Breast epithelium (tissue), 4 donors: Measurements from ENCODE around the gene CASZ1. TPM values are rescaled to one million over a fixed set of nuclear protein-coding genes. Genes with fewer than 3 reads are reported as not detected.

ENCODE experiments used
- DNase-seq, 2 donors: peaks; one replicate each; pipeline ENCODE4 v3.0.0-alpha.2; 2019; ENCODE audit warnings: low spot score in 2 of 2
- H3K27ac ChIP-seq, 2 donors: fragments of 200-600 bp; sonication (generic) in 1 of 2; one replicate each; pipeline ENCODE4 v1.5.1; 2016 to 2019; ENCODE audit warnings: mild to moderate bottlenecking in 1 of 2
- H3K27me3 ChIP-seq, 2 donors: fragments of 200-600 bp; sonication (generic) in 1 of 2; one replicate each; pipeline versions ENCODE4 v1.5.1 to v1.6.0; 2017 to 2019; ENCODE audit warnings: control low read depth in 1 of 2, mild to moderate bottlenecking in 1 of 2
- H3K36me3 ChIP-seq: fragments of 200-600 bp; one replicate; pipeline ENCODE4 v1.5.1; 2019
- H3K4me1 ChIP-seq, 2 donors: fragments of 200-600 bp; sonication (generic); one replicate each; pipeline ENCODE4 v1.5.1; 2016 to 2019; ENCODE audit warnings: control low read depth in 1 of 2
- H3K4me3 ChIP-seq, 3 donors: fragments of 200-600 bp; sonication (generic); 1 replicate in 2 of 3; 2 replicates in 1 of 3; pipeline ENCODE4 v1.5.1; 2016 to 2019; ENCODE audit warnings: mild to moderate bottlenecking in 3 of 3, moderate library complexity in 2 of 3
- H3K9me3 ChIP-seq, 2 donors: fragments of 200-600 bp; sonication (generic) in 1 of 2; one replicate each; pipeline ENCODE4 v1.5.1; 2016 to 2019; ENCODE audit warnings: control low read depth in 1 of 2
- POLR2A ChIP-seq: fragments of 450-650 bp; IDR thresholded peaks from one replicate; pipeline ENCODE4 v1.6.1; 2016; ENCODE audit warnings: antibody characterized with exemption, mild to moderate bottlenecking, moderate library complexity
- POLR2AphosphoS5 ChIP-seq, 3 donors: sonication (generic); formaldehyde crosslinking; IDR thresholded peaks; one replicate each; pipeline ENCODE4 v1.6.1; 2017; ENCODE audit warnings: antibody characterized with exemption in 3 of 3
- intact Hi-C: fragments of 100-400 bp; cut with DNase I; formaldehyde crosslinking; loops from one replicate; pipeline ENCODE4 v1.15.1; 2023; ENCODE audit warnings: low total_unique reads
- total RNA-seq, 3 donors: library from RNA; depleted of rRNA; stranded (reverse); fragments of >200 nt; gene quantifications; one replicate each; pipeline ENCODE4 v1.1.0, GENCODE V29; 2016
- TF ChIP-seq, protein P1 (sequence below), 3 donors: fragments of 450-650 bp; IDR thresholded peaks; one replicate each; pipeline ENCODE4 v1.5.1; 2016 to 2017; ENCODE audit warnings: antibody characterized with exemption in 3 of 3, mild to moderate bottlenecking in 3 of 3, moderate library complexity in 3 of 3

The CASZ1 gene
- total RNA-seq, 3 donors from 2014 or later: 1.1 to 39.1 (median 32.4) TPM

DNA sequence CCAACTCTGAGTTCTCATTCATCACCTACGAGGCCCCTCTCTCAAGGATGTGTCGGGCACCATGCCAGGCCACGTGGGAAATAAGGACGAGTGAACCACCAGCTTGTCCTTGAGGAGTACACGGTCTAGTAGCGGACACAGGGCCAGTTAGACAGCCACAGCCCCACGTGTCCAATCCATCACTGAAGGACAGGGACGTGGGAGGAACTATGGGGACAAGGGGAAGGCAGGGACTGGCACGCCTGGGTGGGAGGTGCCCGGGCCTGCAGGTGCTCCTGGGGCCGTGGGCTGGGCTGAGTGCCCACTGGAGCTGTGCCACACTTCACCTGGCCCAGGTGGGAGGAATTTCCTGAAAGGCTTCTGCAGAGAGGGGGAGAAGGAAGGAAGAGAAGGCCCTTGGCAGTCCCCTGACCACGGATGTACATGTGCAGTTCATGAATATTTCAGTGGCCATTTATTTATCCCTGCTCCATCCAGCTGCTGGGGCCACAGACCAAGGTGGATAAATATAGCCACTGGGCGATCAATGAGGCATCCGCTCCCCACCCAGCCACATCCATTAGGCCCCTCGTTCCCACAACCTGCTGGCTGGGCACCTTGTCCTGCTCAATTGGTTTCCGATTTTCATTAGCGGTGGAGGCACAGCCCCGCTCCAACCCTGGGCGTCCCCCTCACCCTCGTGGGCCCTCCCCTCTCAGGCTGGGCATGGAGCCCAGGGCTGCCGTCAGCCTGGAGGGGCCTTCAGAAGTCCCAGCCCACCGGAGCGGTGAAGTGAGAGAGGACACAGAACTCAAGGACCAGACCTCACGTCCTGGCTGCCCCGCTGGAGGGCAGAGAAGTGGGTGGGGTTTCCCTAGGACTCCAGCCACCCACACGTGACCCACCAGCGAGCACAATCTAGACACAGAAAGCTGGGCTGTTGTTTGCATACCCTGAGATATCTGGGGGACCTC lies 59.5 kb downstream of the CASZ1 start:
- Histone ChIP-seq H3K36me3 (no peaks in the 10 kb centered on the region), H3K27ac (peak overlapping the region; percentile 76 to 87), H3K9me3 (no peaks in the 10 kb centered on the region), H3K27me3 (peaks cover 0 to 3% of the 10 kb centered on the region in 2 donors), H3K4me3 (peak overlapping the region in 1 of 3 donors; percentile 45), H3K4me1 (peaks cover 11 to 38% of the 10 kb centered on the region in 2 donors)
- no peak for TF ChIP-seq POLR2AphosphoS5 (IDR thresholded peaks at IDR 0.05)
- TF ChIP-seq, protein P1, sequence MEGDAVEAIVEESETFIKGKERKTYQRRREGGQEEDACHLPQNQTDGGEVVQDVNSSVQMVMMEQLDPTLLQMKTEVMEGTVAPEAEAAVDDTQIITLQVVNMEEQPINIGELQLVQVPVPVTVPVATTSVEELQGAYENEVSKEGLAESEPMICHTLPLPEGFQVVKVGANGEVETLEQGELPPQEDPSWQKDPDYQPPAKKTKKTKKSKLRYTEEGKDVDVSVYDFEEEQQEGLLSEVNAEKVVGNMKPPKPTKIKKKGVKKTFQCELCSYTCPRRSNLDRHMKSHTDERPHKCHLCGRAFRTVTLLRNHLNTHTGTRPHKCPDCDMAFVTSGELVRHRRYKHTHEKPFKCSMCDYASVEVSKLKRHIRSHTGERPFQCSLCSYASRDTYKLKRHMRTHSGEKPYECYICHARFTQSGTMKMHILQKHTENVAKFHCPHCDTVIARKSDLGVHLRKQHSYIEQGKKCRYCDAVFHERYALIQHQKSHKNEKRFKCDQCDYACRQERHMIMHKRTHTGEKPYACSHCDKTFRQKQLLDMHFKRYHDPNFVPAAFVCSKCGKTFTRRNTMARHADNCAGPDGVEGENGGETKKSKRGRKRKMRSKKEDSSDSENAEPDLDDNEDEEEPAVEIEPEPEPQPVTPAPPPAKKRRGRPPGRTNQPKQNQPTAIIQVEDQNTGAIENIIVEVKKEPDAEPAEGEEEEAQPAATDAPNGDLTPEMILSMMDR (IDR thresholded peaks at IDR 0.05): no peak
- no peak for TF ChIP-seq POLR2A
- DNase-seq: peak; percentile 71 to 85
- intact Hi-C loops: no loop called here

DNA sequence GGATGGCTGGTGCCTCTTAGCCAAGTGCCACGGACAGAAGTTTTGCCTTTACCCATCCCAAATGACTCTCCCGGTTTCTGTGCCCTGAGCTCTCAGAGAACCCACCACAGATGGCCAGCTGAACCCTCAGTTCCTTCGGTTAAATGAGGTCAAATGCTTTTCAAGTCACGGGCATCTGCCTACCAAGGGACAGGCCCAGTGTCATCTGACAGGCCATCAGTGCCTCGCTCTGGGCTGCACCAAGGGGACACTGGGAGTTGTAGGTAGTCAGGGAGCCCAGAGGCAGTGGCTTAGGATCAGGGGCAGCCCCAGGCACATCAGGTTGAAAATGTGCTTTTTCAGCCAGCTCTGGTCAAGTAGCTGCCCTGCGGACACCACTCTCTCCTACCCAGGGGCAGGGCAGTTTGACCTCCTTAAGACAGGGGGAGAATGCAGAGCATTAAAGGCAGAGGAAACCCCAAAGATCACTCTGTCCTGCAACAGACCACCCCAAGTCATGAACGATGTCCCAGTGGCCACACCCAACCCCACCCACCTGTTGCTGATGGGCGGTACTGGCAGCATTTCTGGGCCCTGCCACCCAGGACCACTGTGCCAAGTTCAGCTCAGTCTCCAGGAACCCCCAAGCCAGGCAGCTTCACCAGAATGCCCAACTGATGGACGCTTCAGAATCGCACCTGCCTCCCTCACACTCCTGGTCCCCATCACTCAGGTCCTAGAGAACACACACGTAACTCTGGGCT lies 60.7 kb downstream of the CASZ1 start:
- intact Hi-C loops: no loop called here
- Histone ChIP-seq H3K27me3 (peaks cover 0 to 3% of the 10 kb centered on the region in 2 donors), H3K9me3 (no peaks in the 10 kb centered on the region), H3K36me3 (no peaks in the 10 kb centered on the region), H3K4me3 (no peak overlapping the region), H3K4me1 (peaks cover 11 to 38% of the 10 kb centered on the region in 2 donors), H3K27ac (peak overlapping the region; percentile 76 to 87)
- no peak for DNase-seq
- TF ChIP-seq POLR2A (no peak), POLR2AphosphoS5 (IDR thresholded peaks at IDR 0.05) (no peak)
- TF ChIP-seq, protein P1 (IDR thresholded peaks at IDR 0.05): no peak

DNA sequence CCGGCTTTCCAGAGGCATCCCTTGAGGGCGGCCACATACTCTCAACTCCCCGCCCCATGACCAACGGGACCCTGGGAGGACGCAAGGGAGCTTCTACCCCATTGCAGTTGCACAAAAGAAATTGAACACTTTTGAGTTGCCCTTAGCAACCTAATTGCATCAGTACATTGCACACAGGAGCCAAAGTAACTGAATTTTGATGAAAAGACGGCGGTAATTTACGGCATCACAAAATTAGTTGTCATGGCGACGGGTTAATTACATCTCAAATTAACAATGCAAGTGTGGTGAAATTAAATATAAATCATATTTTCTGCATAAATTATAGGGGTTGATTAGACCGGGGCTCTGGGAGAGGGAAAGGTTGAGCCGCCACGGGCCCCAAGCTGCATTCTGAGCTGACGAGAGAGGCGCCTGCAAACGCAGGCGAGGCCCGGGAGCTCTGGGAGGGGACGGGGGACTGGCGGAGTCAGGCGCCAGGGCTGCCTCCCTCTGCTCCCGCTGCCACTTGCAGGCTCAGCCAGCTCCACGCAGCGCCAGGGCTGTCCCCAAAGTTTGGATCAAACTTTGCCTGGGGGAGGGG lies 61.4 kb downstream of the CASZ1 start:
- Histone ChIP-seq H3K27ac (peak overlapping the region; percentile 76 to 87), H3K4me3 (no peak overlapping the region), H3K36me3 (no peaks in the 10 kb centered on the region), H3K27me3 (peaks cover 0 to 3% of the 10 kb centered on the region in 2 donors), H3K9me3 (no peaks in the 10 kb centered on the region), H3K4me1 (peaks cover 11 to 38% of the 10 kb centered on the region in 2 donors)
- TF ChIP-seq POLR2AphosphoS5 (IDR thresholded peaks at IDR 0.05) (no peak), POLR2A (no peak)
- TF ChIP-seq, protein P1 (IDR thresholded peaks at IDR 0.05): no peak
- DNase-seq: no peak
- intact Hi-C loops: loop anchor here (1.0 to 5.0 kb wide), 2 partner anchors 49 to 617 kb away; no protein-coding TSS in a partner anchor

DNA sequence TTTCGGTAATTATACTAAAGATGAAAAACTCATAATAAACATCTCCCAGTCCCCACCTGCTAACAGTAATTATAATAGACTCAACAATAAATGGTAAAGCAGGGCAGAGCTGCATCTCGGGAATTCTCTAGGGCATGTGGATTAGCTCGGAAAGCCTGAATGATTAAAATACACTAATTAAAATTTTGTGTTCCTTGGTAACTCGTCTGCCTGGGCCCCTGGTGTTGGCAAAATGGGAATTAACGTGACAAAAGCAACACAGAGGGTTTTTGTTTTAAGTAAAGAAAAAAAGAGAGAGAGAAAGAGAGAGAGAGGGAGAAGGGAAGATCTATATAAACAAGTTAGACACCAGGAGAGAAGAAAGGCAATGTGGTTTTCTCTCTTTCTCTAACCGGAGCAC lies 62.1 kb downstream of the CASZ1 start:
- no peaks in the 10 kb centered on the region for H3K9me3 ChIP-seq
- H3K27ac ChIP-seq: no peak overlapping the region
- intact Hi-C loops: loop anchor here (1.0 to 5.0 kb wide), 2 partner anchors 48 to 618 kb away; no protein-coding TSS in a partner anchor
- TF ChIP-seq, protein P1 (IDR thresholded peaks at IDR 0.05): no peak
- no peak for TF ChIP-seq POLR2A
- DNase-seq: no peak
- H3K36me3 ChIP-seq: no peaks in the 10 kb centered on the region
- H3K27me3 ChIP-seq: peaks cover 0 to 3% of the 10 kb centered on the region in 2 donors
- no peak overlapping the region for H3K4me3 ChIP-seq
- peaks cover 11 to 38% of the 10 kb centered on the region in 2 donors for H3K4me1 ChIP-seq
